HG02798 (cell line): ENCODE results near the gene RIF1.
A peak's percentile ranks its signal among the peaks of the same experiment; 100 is the strongest.

Source experiments
- ATAC-seq: cut with Tn5 transposase; IDR thresholded peaks from one replicate; pipeline ENCODE4 v1.9.1; 2021; ENCODE audit warnings: mild to moderate bottlenecking; ENCODE audit not compliant: unreplicated experiment, poor library complexity

Gene RIF1

GRCh38 chr2:151409601-151410484, at the start of gene RIF1:
Gene RIF1, plus strand, starts transcription at chr2:151409902. Its CDS starts 522 bp downstream, at chr2:151410424.
- peak; percentile 96 for ATAC-seq

- no peak for ATAC-seq
Measured at GRCh38 chr2:151361674-151362370, 47.9 kb upstream of the RIF1 start.

- peak; percentile 93 for ATAC-seq
Measured at GRCh38 chr2:151363709-151364108, 46.0 kb upstream of the RIF1 start.

- ATAC-seq: no peak
Measured at GRCh38 chr2:151367571-151367970, 42.1 kb upstream of the RIF1 start.

- peak; percentile 93 for ATAC-seq
Measured at GRCh38 chr2:151374436-151374835, 35.3 kb upstream of the RIF1 start.

- no peak for ATAC-seq
Measured at GRCh38 chr2:151379169-151379568, 30.5 kb upstream of the RIF1 start.

GRCh38 chr2:151380580-151381235, 29.0 kb upstream of the RIF1 start:
- ATAC-seq: no peak

- no peak for ATAC-seq
Measured at GRCh38 chr2:151381266-151381665, 28.4 kb upstream of the RIF1 start.

GRCh38 chr2:151388011-151388410, 21.7 kb upstream of the RIF1 start:
- no peak for ATAC-seq

- ATAC-seq: no peak
Measured at GRCh38 chr2:151391436-151391835, 18.3 kb upstream of the RIF1 start.

GRCh38 chr2:151394509-151394908, 15.2 kb upstream of the RIF1 start:
- ATAC-seq: no peak

GRCh38 chr2:151395509-151396374, 14.0 kb upstream of the RIF1 start:
- no peak for ATAC-seq

GRCh38 chr2:151399981-151400380, 9.7 kb upstream of the RIF1 start:
- ATAC-seq: no peak

GRCh38 chr2:151401149-151401548, 8.6 kb upstream of the RIF1 start:
- no peak for ATAC-seq

- ATAC-seq: no peak
Measured at GRCh38 chr2:151403914-151404313, 5.8 kb upstream of the RIF1 start.

GRCh38 chr2:151405376-151405775, 4.3 kb upstream of the RIF1 start:
- ATAC-seq: no peak

- no peak for ATAC-seq
Measured at GRCh38 chr2:151407281-151407680, 2.4 kb upstream of the RIF1 start.

- no peak for ATAC-seq
Measured at GRCh38 chr2:151408788-151409600, 708 bp upstream of the RIF1 start.

GRCh38 chr2:151410485-151410834, 758 bp downstream of the RIF1 start:
- peak; percentile 37 for ATAC-seq
